HepG2 (cell line): ENCODE data around the gene BBOF1. TPM values are rescaled to one million over a fixed set of nuclear protein-coding genes. Genes with fewer than 3 reads are reported as not detected.

ENCODE experiments used
- AGO1 ChIP-seq: fragments of 200-400 bp; formaldehyde crosslinking; IDR thresholded peaks from 2 replicates; pipeline ENCODE4 v1.6.1; 2017; ENCODE audit warnings: mild to moderate bottlenecking, low read depth, low read length, moderate library complexity; ENCODE audit not compliant: poor library complexity, severe bottlenecking
- CAMTA2 ChIP-seq: sonication (generic); formaldehyde crosslinking; IDR thresholded peaks from 2 replicates; pipeline ENCODE4 v1.4.0; 2020; ENCODE audit warnings: mild to moderate bottlenecking, missing genetic modification reagents, borderline replicate concordance
- JUNB ChIP-seq: sonication (generic); formaldehyde crosslinking; IDR thresholded peaks from 2 replicates; pipeline ENCODE4 v1.8.0; 2022; ENCODE audit warnings: missing genetic modification reagents, mild to moderate bottlenecking, borderline replicate concordance
- MEF2D ChIP-seq: sonication (generic); formaldehyde crosslinking; IDR thresholded peaks from 2 replicates; pipeline ENCODE4 v1.5.1; 2020; ENCODE audit warnings: mild to moderate bottlenecking, missing genetic modification reagents
- NFE2 ChIP-seq: sonication (generic); formaldehyde crosslinking; IDR thresholded peaks from 2 replicates; pipeline ENCODE4 v1.4.0; 2020; ENCODE audit warnings: missing genetic modification reagents
- NFE2L2 ChIP-seq: fragments of 150-350 bp; IDR thresholded peaks from 2 replicates; pipeline ENCODE4 v1.6.1; 2014; ENCODE audit warnings: low read length
- PAWR ChIP-seq: sonication (generic); formaldehyde crosslinking; IDR thresholded peaks from 2 replicates; pipeline ENCODE4 v1.4.0; 2020; ENCODE audit warnings: missing genetic modification reagents, mild to moderate bottlenecking, borderline replicate concordance
- PBX2 ChIP-seq: IDR thresholded peaks from 2 replicates; pipeline ENCODE4 v1.6.1; 2016; ENCODE audit warnings: control low read depth
- PITX1 ChIP-seq: sonication (generic); formaldehyde crosslinking; IDR thresholded peaks from 2 replicates; pipeline ENCODE4 v1.5.1; 2020; ENCODE audit warnings: mild to moderate bottlenecking, missing genetic modification reagents
- RXRB ChIP-seq: IDR thresholded peaks from 2 replicates; pipeline ENCODE4 v1.6.1; 2016; ENCODE audit warnings: borderline replicate concordance, missing genetic modification reagents, missing compliant biosample characterization
- SALL1 ChIP-seq: sonication (generic); formaldehyde crosslinking; IDR thresholded peaks from 2 replicates; pipeline ENCODE4 v1.8.0; 2022; ENCODE audit warnings: mild to moderate bottlenecking, missing genetic modification reagents
- SMYD3 ChIP-seq: sonication (generic); formaldehyde crosslinking; IDR thresholded peaks from 2 replicates; pipeline ENCODE4 v1.8.1; 2023; ENCODE audit warnings: mild to moderate bottlenecking, missing genetic modification reagents
- SNAPC2 ChIP-seq: sonication (generic); formaldehyde crosslinking; IDR thresholded peaks from 2 replicates; pipeline ENCODE4 v1.8.1; 2022; ENCODE audit warnings: mild to moderate bottlenecking, missing genetic modification reagents
- TARDBP ChIP-seq: sonication (generic); formaldehyde crosslinking; IDR thresholded peaks from 2 replicates; pipeline ENCODE4 v1.8.0; 2022; ENCODE audit warnings: mild to moderate bottlenecking, missing genetic modification reagents
- TMF1 ChIP-seq: sonication (generic); formaldehyde crosslinking; IDR thresholded peaks from 2 replicates; pipeline ENCODE4 v1.8.1; 2022; ENCODE audit warnings: low read depth, missing genetic modification reagents
- ZFP1 ChIP-seq: IDR thresholded peaks from 2 replicates; pipeline ENCODE4 v1.6.1; 2016
- ZNF331 ChIP-seq: sonication (generic); formaldehyde crosslinking; IDR thresholded peaks from 2 replicates; pipeline ENCODE4 v1.4.0; 2020; ENCODE audit warnings: missing genetic modification reagents
- ZNF512B ChIP-seq: sonication (generic); formaldehyde crosslinking; IDR thresholded peaks from 2 replicates; pipeline ENCODE4 v1.5.1; 2020; ENCODE audit warnings: missing genetic modification reagents, mild to moderate bottlenecking, borderline replicate concordance
- ZNF556 ChIP-seq: sonication (generic); formaldehyde crosslinking; IDR thresholded peaks from 2 replicates; pipeline ENCODE4 v1.4.0; 2020; ENCODE audit warnings: mild to moderate bottlenecking, missing genetic modification reagents, borderline replicate concordance
- ZNF777 ChIP-seq: sonication (generic); formaldehyde crosslinking; IDR thresholded peaks from 2 replicates; pipeline ENCODE4 v1.4.0; 2020; ENCODE audit warnings: missing genetic modification reagents
- ZNF788 ChIP-seq: sonication (generic); formaldehyde crosslinking; IDR thresholded peaks from 2 replicates; pipeline ENCODE4 v1.5.0; 2020; ENCODE audit warnings: mild to moderate bottlenecking, missing genetic modification reagents, borderline replicate concordance
- ZSCAN25 ChIP-seq: sonication (generic); formaldehyde crosslinking; IDR thresholded peaks from 2 replicates; pipeline ENCODE4 v1.8.0; 2022; ENCODE audit warnings: mild to moderate bottlenecking, missing genetic modification reagents
- polyA plus RNA-seq, 8 experiments: library from polyadenylated mRNA; depleted of rRNA in 3 of 8; stranded (reverse) in 7 of 8; unstranded in 1 of 8; fragments of >200 nt; fragmentation: Illumina TruSeq in 4 of 8; extraction: Trizol in 4 of 8; gene quantifications; 2 replicates each; pipeline versions ENCODE4 v1.2.1 to v1.2.3, GENCODE V29; 2011 to 2016; ENCODE audit warnings: low read depth in 4 of 8, missing spikeins in 1 of 8, mixed read lengths in 1 of 8; ENCODE audit not compliant: insufficient read depth in 1 of 8
- total RNA-seq, 5 experiments: library from RNA; depleted of rRNA; stranded (reverse); fragments of >200 nt; fragmentation: Illumina TruSeq; extraction: Trizol; gene quantifications; 2 replicates each; pipeline ENCODE4 v1.2.3, GENCODE V29; 2016; ENCODE audit warnings: low read depth in 1 of 5
- TF ChIP-seq, protein P1 (sequence below): sonication (generic); formaldehyde crosslinking; IDR thresholded peaks from 2 replicates; pipeline ENCODE4 v1.5.0; 2020; ENCODE audit warnings: missing genetic modification reagents
- TF ChIP-seq, protein P2 (sequence below): sonication (generic); formaldehyde crosslinking; IDR thresholded peaks from 2 replicates; pipeline ENCODE4 v1.4.0; 2020; ENCODE audit warnings: missing genetic modification reagents
- TF ChIP-seq, protein P3 (sequence below): sonication (generic); formaldehyde crosslinking; IDR thresholded peaks from 2 replicates; pipeline ENCODE4 v1.4.0; 2020; ENCODE audit warnings: missing genetic modification reagents

Gene BBOF1
- total and polyA plus RNA-seq, 2 of the 13 experiments (the other 11 are each of a cell fraction or from before 2014, with no cell fraction given): 1.6 to 2.3 TPM

GRCh38 chr14:73996731-73997107 lies 22.4 kb upstream of the BBOF1 start (continued):
- TF ChIP-seq, protein P1, sequence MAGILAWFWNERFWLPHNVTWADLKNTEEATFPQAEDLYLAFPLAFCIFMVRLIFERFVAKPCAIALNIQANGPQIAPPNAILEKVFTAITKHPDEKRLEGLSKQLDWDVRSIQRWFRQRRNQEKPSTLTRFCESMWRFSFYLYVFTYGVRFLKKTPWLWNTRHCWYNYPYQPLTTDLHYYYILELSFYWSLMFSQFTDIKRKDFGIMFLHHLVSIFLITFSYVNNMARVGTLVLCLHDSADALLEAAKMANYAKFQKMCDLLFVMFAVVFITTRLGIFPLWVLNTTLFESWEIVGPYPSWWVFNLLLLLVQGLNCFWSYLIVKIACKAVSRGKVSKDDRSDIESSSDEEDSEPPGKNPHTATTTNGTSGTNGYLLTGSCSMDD (CRISPR knock-in tag): no peak
- no peak for TF ChIP-seq NFE2L2
- no peak for TF ChIP-seq SMYD3 (CRISPR knock-in tag)
- TF ChIP-seq, protein P2, sequence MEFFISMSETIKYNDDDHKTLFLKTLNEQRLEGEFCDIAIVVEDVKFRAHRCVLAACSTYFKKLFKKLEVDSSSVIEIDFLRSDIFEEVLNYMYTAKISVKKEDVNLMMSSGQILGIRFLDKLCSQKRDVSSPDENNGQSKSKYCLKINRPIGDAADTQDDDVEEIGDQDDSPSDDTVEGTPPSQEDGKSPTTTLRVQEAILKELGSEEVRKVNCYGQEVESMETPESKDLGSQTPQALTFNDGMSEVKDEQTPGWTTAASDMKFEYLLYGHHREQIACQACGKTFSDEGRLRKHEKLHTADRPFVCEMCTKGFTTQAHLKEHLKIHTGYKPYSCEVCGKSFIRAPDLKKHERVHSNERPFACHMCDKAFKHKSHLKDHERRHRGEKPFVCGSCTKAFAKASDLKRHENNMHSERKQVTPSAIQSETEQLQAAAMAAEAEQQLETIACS (CRISPR knock-in tag): no peak
- TF ChIP-seq JUNB (CRISPR knock-in tag): no peak
- TF ChIP-seq TARDBP: peak; percentile 76
- peak; percentile 58; the same call in 1 of the 2 replicates for TF ChIP-seq TMF1 (CRISPR knock-in tag)
- peak; percentile 71; the same call in 1 of the 2 replicates for TF ChIP-seq ZNF331 (CRISPR knock-in tag)
- peak; percentile 72 for TF ChIP-seq PITX1 (CRISPR knock-in tag)
- peak; percentile 68; the same call in 1 of the 2 replicates for TF ChIP-seq ZNF788 (CRISPR knock-in tag)
- peak; percentile 74 for TF ChIP-seq SALL1 (CRISPR knock-in tag)
- TF ChIP-seq NFE2: no peak
- TF ChIP-seq, protein P3, sequence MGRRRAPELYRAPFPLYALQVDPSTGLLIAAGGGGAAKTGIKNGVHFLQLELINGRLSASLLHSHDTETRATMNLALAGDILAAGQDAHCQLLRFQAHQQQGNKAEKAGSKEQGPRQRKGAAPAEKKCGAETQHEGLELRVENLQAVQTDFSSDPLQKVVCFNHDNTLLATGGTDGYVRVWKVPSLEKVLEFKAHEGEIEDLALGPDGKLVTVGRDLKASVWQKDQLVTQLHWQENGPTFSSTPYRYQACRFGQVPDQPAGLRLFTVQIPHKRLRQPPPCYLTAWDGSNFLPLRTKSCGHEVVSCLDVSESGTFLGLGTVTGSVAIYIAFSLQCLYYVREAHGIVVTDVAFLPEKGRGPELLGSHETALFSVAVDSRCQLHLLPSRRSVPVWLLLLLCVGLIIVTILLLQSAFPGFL (CRISPR knock-in tag): no peak
- no peak for TF ChIP-seq AGO1
- no peak for TF ChIP-seq ZNF512B (CRISPR knock-in tag)
- TF ChIP-seq SNAPC2 (CRISPR knock-in tag): peak; percentile 64; the same call in 1 of the 2 replicates
- no peak for TF ChIP-seq ZSCAN25 (CRISPR knock-in tag)
- 0 out of 2 replicates have a peak, but pooled peaks have one; percentile 22 for TF ChIP-seq MEF2D (CRISPR knock-in tag)
- TF ChIP-seq PBX2 (CRISPR knock-in tag): no peak
- no peak for TF ChIP-seq CAMTA2
- TF ChIP-seq ZNF777 (CRISPR knock-in tag): no peak
- 0 out of 2 replicates have a peak, but pooled peaks have one; percentile 18 for TF ChIP-seq ZFP1 (CRISPR knock-in tag)
- no peak; the same call in 1 of the 2 replicates for TF ChIP-seq ZNF556 (CRISPR knock-in tag)
- no peak for TF ChIP-seq PAWR (CRISPR knock-in tag)
- peak; percentile 81; the same call in 1 of the 2 replicates for TF ChIP-seq RXRB
